DND-41 (cell line): ENCODE data around the gene SEC31B.

Source experiments
- ATAC-seq: fragments of 200-7000 bp; cut with Tn5 transposase; 3 replicates; pipeline ENCODE4 v1.9.1; 2021; ENCODE audit warnings: low read depth; ENCODE audit not compliant: insufficient read depth
- DNase-seq: peaks from one replicate; pipeline ENCODE4 v3.0.0-alpha.2; 2020
- H2AFZ ChIP-seq: 2 replicates; pipeline ENCODE4 v1.6.0; 2012; ENCODE audit warnings: low read depth, low read length
- H3K27ac ChIP-seq: 2 replicates; pipeline ENCODE4 v1.5.1; 2012; ENCODE audit warnings: low read length, inconsistent platforms
- H3K27me3 ChIP-seq: fragments of 200-600 bp; sonication (generic); 2 replicates; pipeline ENCODE4 v1.6.0; 2012; ENCODE audit warnings: low read length, mild to moderate bottlenecking, inconsistent platforms; ENCODE audit not compliant: insufficient read depth, poor library complexity
- H3K36me3 ChIP-seq: 2 replicates; pipeline ENCODE4 v1.5.1; 2012; ENCODE audit warnings: low read length, inconsistent platforms; ENCODE audit not compliant: insufficient read depth
- H3K4me1 ChIP-seq: 2 replicates; pipeline ENCODE4 v1.5.1; 2012; ENCODE audit warnings: mild to moderate bottlenecking, low read length; ENCODE audit not compliant: insufficient read depth
- H3K4me2 ChIP-seq: 2 replicates; pipeline ENCODE4 v1.6.0; 2012; ENCODE audit warnings: mild to moderate bottlenecking, moderate library complexity, low read length, inconsistent platforms; ENCODE audit not compliant: insufficient read depth
- H3K4me3 ChIP-seq, 2 experiments: fragments of 200-600 bp in 1 of 2; shearing (Covaris generic) in 1 of 2; 2 replicates each; pipeline ENCODE4 v1.5.1; 2012 to 2016; ENCODE audit warnings: inconsistent platforms in 2 of 2, low read length in 2 of 2, mild to moderate bottlenecking in 2 of 2, low read depth in 1 of 2, moderate library complexity in 1 of 2
- H3K79me2 ChIP-seq: 2 replicates; pipeline ENCODE4 v1.6.0; 2012; ENCODE audit warnings: low read length, inconsistent platforms; ENCODE audit not compliant: insufficient read depth
- H3K9ac ChIP-seq: 2 replicates; pipeline ENCODE4 v1.6.0; 2012; ENCODE audit warnings: low read depth, mild to moderate bottlenecking, inconsistent platforms, low read length, moderate library complexity
- H3K9me3 ChIP-seq: 2 replicates; pipeline ENCODE4 v1.5.1; 2012; ENCODE audit warnings: low read length, moderate library complexity, mild to moderate bottlenecking, inconsistent platforms; ENCODE audit not compliant: insufficient read depth, severe bottlenecking
- H4K20me1 ChIP-seq: 2 replicates; pipeline ENCODE4 v1.6.0; 2012; ENCODE audit warnings: low read length; ENCODE audit not compliant: insufficient read depth
- CTCF ChIP-seq: IDR thresholded peaks from 2 replicates; pipeline ENCODE4 v1.5.1; 2012; ENCODE audit warnings: borderline replicate concordance, low read length, moderate library complexity, mild to moderate bottlenecking; ENCODE audit not compliant: poor library complexity, severe bottlenecking; ENCODE audit errors: extremely low read depth
- EZH2 ChIP-seq: IDR thresholded peaks from 3 replicates; pipeline ENCODE4 v1.6.1; 2012; ENCODE audit warnings: borderline replicate concordance, low read depth, mild to moderate bottlenecking, moderate library complexity, low read length, inconsistent platforms; ENCODE audit not compliant: severe bottlenecking

Gene SEC31B

GRCh38 chr10:100544950-100545349 is 25.3 kb upstream of the SEC31B start:
- H3K9me3 ChIP-seq: no peaks in the 10 kb centered on the region
- no peak overlapping the region for H3K9ac ChIP-seq
- no peak overlapping the region for H3K27ac ChIP-seq
- ATAC-seq (no peak), DNase-seq (no peak)
- H3K4me1 ChIP-seq: no peaks in the 10 kb centered on the region
- no peak overlapping the region for H3K4me2 ChIP-seq
- no peak overlapping the region for H2AFZ ChIP-seq
- H3K27me3 ChIP-seq: no peaks in the 10 kb centered on the region
- peaks cover 14% of the 10 kb centered on the region for H3K79me2 ChIP-seq
- peaks cover 14% of the 10 kb centered on the region; the same call in 1 of the 2 replicates for H4K20me1 ChIP-seq
- peaks cover 91% of the 10 kb centered on the region for H3K36me3 ChIP-seq
- no peak overlapping the region for H3K4me3 ChIP-seq
- TF ChIP-seq EZH2 (no peak), CTCF (no peak)

GRCh38 chr10:100537475-100537874 is 17.8 kb upstream of the SEC31B start:
- DNase-seq: no peak
- no peaks in the 10 kb centered on the region for H3K27me3 ChIP-seq
- ATAC-seq: no peak
- no peaks in the 10 kb centered on the region for H3K9me3 ChIP-seq
- peak overlapping the region in 1 of 2 experiments; percentile 14; a peak in 1 of 4 replicates for H3K4me3 ChIP-seq
- peaks cover 56% of the 10 kb centered on the region for H3K4me1 ChIP-seq
- H3K4me2 ChIP-seq: peak overlapping the region; percentile 96
- no peak overlapping the region for H3K27ac ChIP-seq
- no peak overlapping the region for H2AFZ ChIP-seq
- peaks cover 47% of the 10 kb centered on the region for H3K36me3 ChIP-seq
- TF ChIP-seq EZH2 (no peak), CTCF (no peak)
- peak overlapping the region; percentile 76 for H3K9ac ChIP-seq
- peaks cover 28% of the 10 kb centered on the region for H4K20me1 ChIP-seq
- peaks cover 50% of the 10 kb centered on the region for H3K79me2 ChIP-seq

- Histone ChIP-seq H3K27me3 (no peaks in the 10 kb centered on the region), H3K4me2 (peak within 1 kb of the TSS; percentile 96), H3K36me3 (peaks cover 37% of the 10 kb centered on the region), H3K9me3 (no peaks in the 10 kb centered on the region), H3K27ac (peak within 1 kb of the TSS; percentile 90), H3K4me3 (peak within 1 kb of the TSS; percentile 90 to 93), H3K79me2 (peaks cover 50% of the 10 kb centered on the region), H2AFZ (peak within 1 kb of the TSS; percentile 95), H4K20me1 (peaks cover 28% of the 10 kb centered on the region), H3K4me1 (peaks cover 56% of the 10 kb centered on the region), H3K9ac (peak within 1 kb of the TSS; percentile 76)
- TF ChIP-seq EZH2 (no peak), CTCF (peak; percentile 97)
- DNase-seq: peak; percentile 93
- peak; percentile 94 for ATAC-seq
These were observed 16.2 kb upstream of the SEC31B start, which contains the start of gene HIF1AN for GRCh38 chr10:100535715-100536353. Gene HIF1AN, plus strand, starts transcription at chr10:100535943. Its CDS starts 16 bp downstream, at chr10:100535959.
